Choroid plexus epithelial cell (primary cell): ENCODE results near the gene JAGN1.
"Not testable (repeated sequence)": the region's sequence is repeated elsewhere in the genome, so short reads cannot be mapped to it uniquely, and the experiment has no call there.

Source experiments
- DNase-seq: peaks from one replicate; pipeline ENCODE4 v3.0.0-alpha.2; 2010; ENCODE audit warnings: low read depth
- H3K4me3 ChIP-seq: 2 replicates; pipeline ENCODE4 v1.5.1; 2011; ENCODE audit warnings: low read depth, mild to moderate bottlenecking, control low read depth, low read length, moderate library complexity
- CTCF ChIP-seq: conservative IDR thresholded peaks from 2 replicates; pipeline ENCODE4 v1.5.1; 2011; ENCODE audit warnings: low read depth, mild to moderate bottlenecking, control low read depth, inconsistent platforms, low read length, moderate library complexity

The JAGN1 gene

GRCh38 chr3:9890249-9891071, at the start of gene JAGN1:
TSS of gene JAGN1 (plus strand) at chr3:9890610. CDS start at chr3:9890723, 113 bp downstream.
- TF ChIP-seq CTCF = no peak
- peak; percentile 92 for DNase-seq
- peak within 1 kb of the TSS; percentile 98 for H3K4me3 ChIP-seq

DNA sequence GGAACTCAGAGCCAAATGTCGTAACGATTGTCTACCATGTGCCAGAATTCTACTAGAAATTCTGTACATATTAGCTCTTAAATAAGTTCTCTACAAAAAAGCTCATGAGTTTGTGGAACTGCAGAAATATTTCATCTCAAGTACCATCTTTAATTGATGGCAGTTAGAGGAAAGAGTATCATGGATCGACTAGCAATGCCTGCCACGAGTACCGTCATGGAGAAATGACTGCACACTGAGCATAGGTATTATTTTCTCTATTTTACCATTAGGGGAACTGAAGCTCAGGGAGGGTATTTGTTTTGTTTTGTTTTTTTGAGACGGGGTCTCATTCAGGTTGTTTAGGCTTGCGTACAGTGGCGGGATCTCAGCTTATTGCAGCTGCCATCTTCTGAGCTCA, 49.4 kb upstream of the JAGN1 start:
- DNase-seq = no peak
- TF ChIP-seq CTCF = no peak
- no peak overlapping the region for H3K4me3 ChIP-seq

DNA sequence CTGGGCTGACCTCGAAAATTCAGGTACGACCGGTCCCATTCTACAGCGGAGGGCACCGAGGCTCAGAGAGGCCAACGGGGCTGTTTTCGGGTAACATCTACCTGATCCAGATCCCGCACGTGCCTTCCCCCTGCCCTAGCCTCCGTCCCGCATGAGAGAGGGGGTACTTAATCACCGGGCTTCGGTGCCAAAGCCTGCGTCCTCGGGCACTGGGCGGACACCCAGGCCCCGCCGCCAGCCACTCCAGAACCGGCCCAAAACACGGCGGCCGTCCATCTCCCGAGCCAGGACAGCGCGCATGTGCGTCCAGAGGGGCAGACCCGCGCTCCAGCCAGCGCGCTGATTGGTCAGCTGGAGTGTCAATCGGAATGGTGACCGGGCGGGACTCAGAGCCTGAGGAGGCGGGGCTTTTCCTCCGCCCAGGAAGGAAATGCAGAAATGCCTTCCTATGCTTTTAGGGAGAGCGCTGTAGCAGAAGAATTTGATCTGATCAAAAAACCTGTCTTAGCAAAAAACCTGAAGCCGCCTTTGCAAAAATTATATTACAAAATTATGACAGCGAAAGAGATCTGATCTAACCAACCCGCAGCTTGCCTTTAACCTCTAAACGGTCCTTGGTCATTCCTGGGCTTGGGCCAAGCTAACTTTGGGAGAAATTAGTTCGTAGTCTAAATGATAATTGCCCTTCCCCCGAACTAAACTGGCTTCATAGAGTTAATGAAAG, 46.5 kb upstream of the JAGN1 start, which contains the start of gene RPUSD3:
TSS of gene RPUSD3 (minus strand) at position 294 of the 724 bp plus-strand sequence. CDS start at position 276, 18 bp downstream.
- peak within 1 kb of the TSS; percentile 88 for H3K4me3 ChIP-seq
- no peak for TF ChIP-seq CTCF
- peak; percentile 98 for DNase-seq

- TF ChIP-seq CTCF = no peak
- no peak overlapping the region for H3K4me3 ChIP-seq
Measured at GRCh38 chr3:9846231-9846630, 44.2 kb upstream of the JAGN1 start.

GRCh38 chr3:9846931-9847488, 43.4 kb upstream of the JAGN1 start:
- no peak for DNase-seq
- H3K4me3 ChIP-seq = no peak overlapping the region
- no peak for TF ChIP-seq CTCF

More at GRCh38 chr3:9846231-9846630, 44.2 kb upstream of the JAGN1 start:
- no peak for DNase-seq

DNA sequence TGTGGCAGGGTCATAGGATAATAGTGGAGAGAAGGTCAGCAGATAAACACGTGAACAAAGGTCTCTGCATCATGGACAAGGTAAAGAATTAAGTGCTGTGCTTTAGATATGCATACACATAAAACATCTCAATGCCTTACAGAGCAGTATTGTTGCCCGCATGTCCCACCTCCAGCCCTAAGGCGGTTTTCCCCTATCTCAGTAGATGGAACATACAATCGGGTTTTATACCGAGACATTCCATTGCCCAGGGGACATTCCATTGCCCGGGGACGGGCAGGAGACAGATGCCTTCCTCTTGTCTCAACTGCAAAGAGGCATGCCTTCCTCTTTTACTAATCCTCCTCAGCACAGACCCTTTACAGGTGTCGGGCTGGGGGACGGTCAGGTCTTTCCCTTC, 42.5 kb upstream of the JAGN1 start:
- not testable (repeated sequence) for DNase-seq, H3K4me3 ChIP-seq

DNA sequence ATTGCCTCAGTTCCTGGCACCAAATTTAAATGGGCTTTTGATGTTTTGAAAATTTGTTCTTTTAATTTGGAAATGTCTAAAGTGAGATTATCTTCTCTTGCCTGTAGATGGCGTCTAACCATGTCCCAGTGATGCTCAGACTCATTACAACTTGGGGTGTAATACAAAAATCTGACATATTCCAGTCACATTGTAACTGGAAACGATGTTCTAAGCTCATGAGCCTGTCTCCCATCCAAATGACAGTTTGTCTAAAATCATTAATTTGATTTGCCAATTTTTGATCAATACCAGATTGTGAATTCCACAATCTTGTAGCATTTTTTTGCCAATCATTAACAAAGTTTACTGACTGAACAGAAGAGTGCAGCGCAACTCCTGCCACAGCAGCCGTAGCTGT, 41.5 kb upstream of the JAGN1 start:
- peak; percentile 64 for DNase-seq
- TF ChIP-seq CTCF = peak; percentile 51
- H3K4me3 ChIP-seq = not testable (repeated sequence)

DNA sequence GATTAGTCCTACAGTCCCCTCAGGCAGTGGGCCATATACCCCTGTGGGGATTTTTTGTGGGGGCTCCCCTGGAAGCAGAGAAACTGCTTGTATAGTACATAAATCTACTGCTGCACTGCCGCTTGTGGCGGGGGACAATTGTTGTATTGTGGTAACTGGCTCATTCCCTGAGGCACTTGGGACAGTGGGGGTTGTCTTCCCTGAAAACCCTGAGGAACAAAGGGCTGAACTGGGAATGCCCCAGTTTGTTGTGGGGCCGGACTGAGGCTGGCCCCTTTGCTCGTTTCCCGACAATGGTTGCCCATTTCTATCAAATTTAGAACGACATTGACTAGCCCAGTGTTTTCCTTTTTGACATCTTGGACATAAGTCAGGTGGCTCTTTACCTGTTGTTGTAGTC, 39.0 kb upstream of the JAGN1 start:
- not testable (repeated sequence) for DNase-seq, H3K4me3 ChIP-seq

- not testable (repeated sequence) for H3K4me3 ChIP-seq, DNase-seq
Measured at GRCh38 chr3:9851926-9852325, 38.5 kb upstream of the JAGN1 start.
